ENCODE data around the gene ANKH.

Gene ANKH

DNA sequence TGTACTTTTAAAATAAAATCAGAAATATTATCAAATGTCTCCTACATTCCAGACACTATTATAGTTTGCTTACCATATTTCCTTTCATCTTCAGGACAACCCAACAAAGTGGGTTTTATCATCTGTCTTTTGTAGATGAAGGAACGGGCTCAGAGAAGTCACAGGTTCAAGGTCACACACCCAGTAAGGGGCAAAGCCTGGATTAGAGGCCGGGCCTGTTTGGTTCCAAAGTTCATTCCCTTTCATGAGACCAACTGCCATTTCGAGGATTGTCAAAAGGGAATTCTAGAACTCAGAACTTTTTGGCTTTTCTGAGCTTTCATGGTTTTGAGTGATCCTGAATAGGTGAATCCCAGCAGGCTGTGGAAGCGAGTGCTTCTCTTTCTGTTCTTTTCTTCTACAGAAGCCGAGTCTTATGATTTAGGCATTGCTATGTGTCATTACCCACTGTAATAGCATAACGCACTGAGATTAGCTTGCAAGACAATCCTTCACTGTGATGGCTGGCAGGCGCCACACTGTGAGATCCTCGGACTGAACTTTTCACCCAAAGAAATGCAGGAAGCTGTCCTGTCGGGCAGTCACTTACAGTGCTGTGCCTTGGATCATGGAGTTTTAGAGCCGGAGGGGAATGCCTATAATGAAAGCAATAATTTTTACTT is 43.8 kb upstream of the ANKH start:
- no peaks in the 10 kb centered on the region for H3K4me1 ChIP-seq (ENCODE audit: low read depth, poor library complexity, severe bottlenecking)
- H3K9ac ChIP-seq, result no peak overlapping the region
- no peaks in the 10 kb centered on the region for H3K36me3 ChIP-seq (ENCODE audit: insufficient read depth)
- TF ChIP-seq, protein P1, sequence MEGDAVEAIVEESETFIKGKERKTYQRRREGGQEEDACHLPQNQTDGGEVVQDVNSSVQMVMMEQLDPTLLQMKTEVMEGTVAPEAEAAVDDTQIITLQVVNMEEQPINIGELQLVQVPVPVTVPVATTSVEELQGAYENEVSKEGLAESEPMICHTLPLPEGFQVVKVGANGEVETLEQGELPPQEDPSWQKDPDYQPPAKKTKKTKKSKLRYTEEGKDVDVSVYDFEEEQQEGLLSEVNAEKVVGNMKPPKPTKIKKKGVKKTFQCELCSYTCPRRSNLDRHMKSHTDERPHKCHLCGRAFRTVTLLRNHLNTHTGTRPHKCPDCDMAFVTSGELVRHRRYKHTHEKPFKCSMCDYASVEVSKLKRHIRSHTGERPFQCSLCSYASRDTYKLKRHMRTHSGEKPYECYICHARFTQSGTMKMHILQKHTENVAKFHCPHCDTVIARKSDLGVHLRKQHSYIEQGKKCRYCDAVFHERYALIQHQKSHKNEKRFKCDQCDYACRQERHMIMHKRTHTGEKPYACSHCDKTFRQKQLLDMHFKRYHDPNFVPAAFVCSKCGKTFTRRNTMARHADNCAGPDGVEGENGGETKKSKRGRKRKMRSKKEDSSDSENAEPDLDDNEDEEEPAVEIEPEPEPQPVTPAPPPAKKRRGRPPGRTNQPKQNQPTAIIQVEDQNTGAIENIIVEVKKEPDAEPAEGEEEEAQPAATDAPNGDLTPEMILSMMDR (conservative IDR thresholded peaks at IDR 0.05; ENCODE audit: low read depth, low read length), result no peak
- H3K27ac ChIP-seq, result no peak overlapping the region
- H4K20me1 ChIP-seq (ENCODE audit: insufficient read depth), result no peaks in the 10 kb centered on the region
- H3K27me3 ChIP-seq (ENCODE audit: insufficient read depth, low read depth), result no peaks in the 10 kb centered on the region
- no peaks in the 10 kb centered on the region for H3K79me2 ChIP-seq (ENCODE audit: insufficient read depth, low read depth)
- no peak overlapping the region for H2AFZ ChIP-seq (ENCODE audit: low read depth)
- H3K4me3 ChIP-seq (IDR thresholded peaks at IDR 0.05; ENCODE audit: insufficient read depth, low read depth, low read length), result no peak overlapping the region
- no peak overlapping the region for H3K4me2 ChIP-seq

DNA sequence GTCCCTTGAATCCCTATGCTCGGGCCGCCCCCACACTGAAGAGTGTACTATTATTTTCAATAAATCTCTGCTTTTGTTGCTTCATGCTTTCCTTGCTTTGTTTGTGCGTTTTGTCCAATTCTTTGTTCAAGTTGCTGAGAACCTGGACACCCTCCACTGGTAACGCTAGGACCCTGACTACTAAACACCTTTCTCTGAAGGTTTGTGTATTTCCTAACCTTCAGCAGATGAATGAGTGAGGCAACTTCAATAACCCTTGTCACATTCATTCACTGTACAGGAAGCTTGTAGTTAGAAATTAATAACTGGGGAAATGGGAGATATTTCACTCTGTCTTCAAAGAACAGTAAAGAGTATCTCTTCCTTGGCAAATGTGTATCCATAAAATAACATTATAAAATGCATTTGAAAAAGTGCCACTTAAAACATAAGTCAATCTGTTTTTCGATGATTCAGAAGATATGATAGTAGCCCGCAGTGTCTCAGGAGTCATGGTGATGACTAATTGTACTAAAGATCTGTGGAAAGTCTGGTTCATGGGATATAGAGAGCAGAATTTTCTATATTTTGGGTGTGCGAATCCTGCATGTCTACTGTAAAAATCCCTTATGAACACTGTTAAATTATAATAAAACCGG is 43.2 kb upstream of the ANKH start:
- H3K27me3 ChIP-seq (ENCODE audit: insufficient read depth, low read depth), result no peaks in the 10 kb centered on the region
- no peaks in the 10 kb centered on the region for H3K79me2 ChIP-seq (ENCODE audit: insufficient read depth, low read depth)
- H3K27ac ChIP-seq, result no peak overlapping the region
- no peak overlapping the region for H3K4me2 ChIP-seq
- H3K4me1 ChIP-seq (ENCODE audit: low read depth, poor library complexity, severe bottlenecking), result no peaks in the 10 kb centered on the region
- H3K4me3 ChIP-seq (IDR thresholded peaks at IDR 0.05; ENCODE audit: insufficient read depth, low read depth, low read length), result no peak overlapping the region
- no peaks in the 10 kb centered on the region for H3K36me3 ChIP-seq (ENCODE audit: insufficient read depth)
- H4K20me1 ChIP-seq (ENCODE audit: insufficient read depth), result no peaks in the 10 kb centered on the region
- TF ChIP-seq, protein P1 (conservative IDR thresholded peaks at IDR 0.05; ENCODE audit: low read depth, low read length), result no peak
- no peak overlapping the region for H2AFZ ChIP-seq (ENCODE audit: low read depth)
- no peak overlapping the region for H3K9ac ChIP-seq

DNA sequence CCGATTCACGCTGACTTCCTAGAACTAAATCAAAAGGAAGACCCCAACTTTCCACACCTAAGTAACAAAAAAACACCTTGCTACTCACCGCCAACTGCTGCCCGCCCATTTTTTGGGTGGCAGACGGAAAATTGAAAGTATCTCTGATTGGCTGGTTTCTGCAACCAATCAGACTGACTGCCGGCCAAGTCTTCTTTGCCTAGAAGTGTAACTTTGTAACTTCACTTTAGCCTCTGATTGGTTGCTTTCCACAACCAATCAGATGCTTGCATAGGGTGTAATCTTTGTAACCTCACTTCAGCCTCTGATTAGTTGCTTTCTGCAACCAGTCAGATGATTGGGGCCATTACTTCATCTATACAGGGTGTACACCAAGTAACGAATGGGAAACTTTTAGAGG is 42.6 kb upstream of the ANKH start:
- Histone ChIP-seq H4K20me1 (ENCODE audit: insufficient read depth) (no peaks in the 10 kb centered on the region), H3K79me2 (ENCODE audit: insufficient read depth, low read depth) (no peaks in the 10 kb centered on the region), H3K27ac (no peak overlapping the region), H3K4me1 (ENCODE audit: low read depth, poor library complexity, severe bottlenecking) (no peaks in the 10 kb centered on the region), H3K36me3 (ENCODE audit: insufficient read depth) (no peaks in the 10 kb centered on the region), H3K9ac (no peak overlapping the region), H3K4me3 (IDR thresholded peaks at IDR 0.05; ENCODE audit: insufficient read depth, low read depth, low read length) (no peak overlapping the region), H3K27me3 (ENCODE audit: insufficient read depth, low read depth) (no peaks in the 10 kb centered on the region), H2AFZ (ENCODE audit: low read depth) (no peak overlapping the region), H3K4me2 (no peak overlapping the region)
- TF ChIP-seq, protein P1 (conservative IDR thresholded peaks at IDR 0.05; ENCODE audit: low read depth, low read length), result no peak

DNA sequence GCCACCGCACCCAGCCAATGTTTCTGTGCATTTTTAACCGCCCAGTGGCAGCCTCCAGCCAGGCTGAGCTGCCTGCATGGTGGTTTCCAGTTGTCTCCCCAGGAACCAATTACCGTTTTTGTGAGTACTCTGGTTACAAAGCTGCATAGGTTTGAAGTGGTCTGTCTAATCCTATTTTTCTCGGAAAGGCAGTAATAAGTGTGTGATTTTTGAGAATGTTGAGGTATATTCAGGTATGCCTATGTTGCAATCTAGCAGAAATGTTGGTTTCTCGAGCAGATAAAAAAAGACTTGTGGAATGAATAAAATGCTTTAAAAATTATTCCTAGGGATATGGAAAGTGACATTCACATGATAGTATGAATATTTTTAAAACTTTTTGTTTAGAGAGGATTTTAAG is 41.5 kb upstream of the ANKH start:
- H3K9ac ChIP-seq, result no peak overlapping the region
- H3K79me2 ChIP-seq (ENCODE audit: insufficient read depth, low read depth), result no peaks in the 10 kb centered on the region
- H3K27me3 ChIP-seq (ENCODE audit: insufficient read depth, low read depth), result no peaks in the 10 kb centered on the region
- H3K36me3 ChIP-seq (ENCODE audit: insufficient read depth), result no peaks in the 10 kb centered on the region
- no peak overlapping the region for H2AFZ ChIP-seq (ENCODE audit: low read depth)
- no peak overlapping the region for H3K27ac ChIP-seq
- H3K4me1 ChIP-seq (ENCODE audit: low read depth, poor library complexity, severe bottlenecking), result no peaks in the 10 kb centered on the region
- H4K20me1 ChIP-seq (ENCODE audit: insufficient read depth), result no peaks in the 10 kb centered on the region
- no peak overlapping the region for H3K4me3 ChIP-seq (IDR thresholded peaks at IDR 0.05; ENCODE audit: insufficient read depth, low read depth, low read length)
- TF ChIP-seq, protein P1 (conservative IDR thresholded peaks at IDR 0.05; ENCODE audit: low read depth, low read length), result no peak
- H3K4me2 ChIP-seq, result no peak overlapping the region

All from KMS-11 (cell line).